Measurements from ENCODE around the gene LRGUK.

DNA sequence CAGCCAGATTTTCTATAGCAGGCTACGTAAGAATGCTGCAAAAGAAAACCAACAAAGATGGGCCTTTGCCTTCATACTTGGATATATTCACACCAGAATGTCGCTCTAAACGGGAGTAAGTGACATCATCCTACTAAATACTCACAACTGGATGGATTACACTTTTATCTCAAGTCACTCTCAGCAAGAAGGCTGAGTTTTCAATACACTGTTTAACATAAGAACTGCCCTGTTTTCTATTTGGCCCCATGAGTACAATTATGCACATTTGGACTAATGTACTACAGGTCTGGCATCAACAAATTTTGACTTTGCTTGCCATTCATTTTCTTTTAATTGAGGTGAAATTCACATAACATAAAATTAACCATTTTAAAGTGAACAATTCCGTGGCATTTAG is 181.4 kb downstream of the LRGUK start:
- TF ChIP-seq POLR2AphosphoS5 (IDR thresholded peaks at IDR 0.05), result no peak
- TF ChIP-seq, protein P1, sequence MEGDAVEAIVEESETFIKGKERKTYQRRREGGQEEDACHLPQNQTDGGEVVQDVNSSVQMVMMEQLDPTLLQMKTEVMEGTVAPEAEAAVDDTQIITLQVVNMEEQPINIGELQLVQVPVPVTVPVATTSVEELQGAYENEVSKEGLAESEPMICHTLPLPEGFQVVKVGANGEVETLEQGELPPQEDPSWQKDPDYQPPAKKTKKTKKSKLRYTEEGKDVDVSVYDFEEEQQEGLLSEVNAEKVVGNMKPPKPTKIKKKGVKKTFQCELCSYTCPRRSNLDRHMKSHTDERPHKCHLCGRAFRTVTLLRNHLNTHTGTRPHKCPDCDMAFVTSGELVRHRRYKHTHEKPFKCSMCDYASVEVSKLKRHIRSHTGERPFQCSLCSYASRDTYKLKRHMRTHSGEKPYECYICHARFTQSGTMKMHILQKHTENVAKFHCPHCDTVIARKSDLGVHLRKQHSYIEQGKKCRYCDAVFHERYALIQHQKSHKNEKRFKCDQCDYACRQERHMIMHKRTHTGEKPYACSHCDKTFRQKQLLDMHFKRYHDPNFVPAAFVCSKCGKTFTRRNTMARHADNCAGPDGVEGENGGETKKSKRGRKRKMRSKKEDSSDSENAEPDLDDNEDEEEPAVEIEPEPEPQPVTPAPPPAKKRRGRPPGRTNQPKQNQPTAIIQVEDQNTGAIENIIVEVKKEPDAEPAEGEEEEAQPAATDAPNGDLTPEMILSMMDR (IDR thresholded peaks at IDR 0.05 in 8 of 11, conservative IDR thresholded peaks at IDR 0.05 in 3 of 11), result no peak

Data from spleen (tissue), 7 donors.